GM12878 (cell line): Measurements from ENCODE around the gene PLPP6. TPM values are rescaled to one million over a fixed set of nuclear protein-coding genes. Genes with fewer than 3 reads are reported as not detected.

Experiments used
- ATAC-seq: fragments of 200-7000 bp; cut with Tn5 transposase; 3 replicates; pipeline ENCODE4 v1.9.1; 2020; ENCODE audit warnings: mild to moderate bottlenecking, moderate library complexity
- BruUV-seq: library from RNA; stranded (reverse); fragments of 400-500 nt; replicated peaks from 2 replicates; lab custom pipeline; 2021; lab: Mats Ljungman, UMichigan
- CTCF ChIA-PET: fragments of 300-600 bp; sonication (Branson Sonifier 250); formaldehyde crosslinking; extraction: SDS; loops from one replicate; lab custom pipeline; 2021; ENCODE audit warnings: inconsistent platforms; lab: Yijun Ruan, JAX
- POLR2A ChIA-PET: fragments of 350-600 bp; formaldehyde crosslinking; extraction: SDS; loops from one replicate; lab custom pipeline; 2021; ENCODE audit warnings: inconsistent platforms; lab: Charles Lee
- RAD21 ChIA-PET: fragments of 300-600 bp; sonication (Branson Sonifier 250); formaldehyde crosslinking; loops from one replicate; lab custom pipeline; 2023; ENCODE audit warnings: antibody characterized with exemption; ENCODE audit not compliant: unreplicated experiment; lab: Charles Lee
- SMC1A ChIA-PET: fragments of 300-600 bp; sonication (Branson Sonifier 250); formaldehyde crosslinking; loops from one replicate; lab custom pipeline; 2023; ENCODE audit not compliant: unreplicated experiment, uncharacterized antibody; lab: Charles Lee
- DNase-seq: peaks from one replicate; pipeline ENCODE4 v3.0.0-alpha.2; 2011; ENCODE audit warnings: low read depth, low spot score
- FAIRE-seq: peaks from 3 replicates; lab custom pipeline; 2011; peaks lifted over from hg19 to GRCh38; lab: Jason Lieb, UNC
- H2AFZ ChIP-seq: 2 replicates; pipeline ENCODE4 v1.6.0; 2011; ENCODE audit warnings: low read depth, low read length, control low read depth; ENCODE audit not compliant: control insufficient read depth
- H3K27ac ChIP-seq: 2 replicates; pipeline ENCODE4 v1.5.1; 2011; ENCODE audit warnings: control low read depth; ENCODE audit not compliant: control insufficient read depth, insufficient read depth
- H3K27me3 ChIP-seq, 2 experiments: replicated peaks in 1 of 2; 2 replicates each; pipeline versions ENCODE4 v1.6.0 to v1.6.1; 2011; ENCODE audit warnings: low read length in 1 of 2; ENCODE audit not compliant: control insufficient read depth in 2 of 2, insufficient read depth in 2 of 2
- H3K36me3 ChIP-seq, 2 experiments: 2 replicates each; pipeline ENCODE4 v1.5.1; 2011; ENCODE audit warnings: low read length in 1 of 2; ENCODE audit not compliant: control insufficient read depth in 2 of 2, insufficient read depth in 2 of 2
- H3K4me1 ChIP-seq: 2 replicates; pipeline ENCODE4 v1.6.1; 2011; ENCODE audit warnings: mild to moderate bottlenecking, low read length, moderate library complexity, mixed read lengths; ENCODE audit not compliant: control insufficient read depth, insufficient read depth
- H3K4me2 ChIP-seq: 2 replicates; pipeline ENCODE4 v1.6.0; 2011; ENCODE audit warnings: control low read depth; ENCODE audit not compliant: control insufficient read depth, insufficient read depth
- H3K4me3 ChIP-seq: fragments of 200-600 bp; sonication (generic); 2 replicates; pipeline ENCODE4 v1.5.1; 2016
- H3K79me2 ChIP-seq: 2 replicates; pipeline ENCODE4 v1.6.0; 2011; ENCODE audit warnings: low read length; ENCODE audit not compliant: control insufficient read depth, insufficient read depth
- H3K9ac ChIP-seq: 2 replicates; pipeline ENCODE4 v1.8.0; 2011; ENCODE audit warnings: low read length, control low read depth, mixed read lengths; ENCODE audit not compliant: control insufficient read depth, insufficient read depth
- H3K9me3 ChIP-seq: replicated peaks from 3 replicates; pipeline ENCODE4 v1.5.1; 2011; ENCODE audit warnings: mild to moderate bottlenecking, low read length; ENCODE audit not compliant: control insufficient read depth, insufficient read depth
- H4K20me1 ChIP-seq: 2 replicates; pipeline ENCODE4 v1.6.0; 2011; ENCODE audit not compliant: control insufficient read depth, insufficient read depth
- ETV6 ChIP-seq, 2 experiments: fragments of 450-650 bp in 1 of 2; IDR thresholded peaks in 1 of 2; conservative IDR thresholded peaks in 1 of 2; 2 replicates each; pipeline ENCODE4 v1.6.1; 2014; ENCODE audit warnings: antibody characterized with exemption in 1 of 2, borderline replicate concordance in 1 of 2, low read depth in 1 of 2, mild to moderate bottlenecking in 1 of 2, moderate library complexity in 1 of 2
- KLF5 ChIP-seq: fragments of 450-650 bp; IDR thresholded peaks from 2 replicates; pipeline ENCODE4 v1.6.1; 2014; ENCODE audit warnings: mild to moderate bottlenecking; ENCODE audit not compliant: partially characterized antibody
- MEF2A ChIP-seq: IDR thresholded peaks from 2 replicates; pipeline ENCODE4 v1.6.1; 2011; ENCODE audit warnings: low read depth, mild to moderate bottlenecking, low read length, moderate library complexity; ENCODE audit not compliant: insufficient read depth
- NFIC ChIP-seq: IDR thresholded peaks from 2 replicates; pipeline ENCODE4 v1.6.1; 2012; ENCODE audit warnings: low read depth, mild to moderate bottlenecking, inconsistent platforms, low read length, moderate library complexity
- NFYA ChIP-seq: IDR thresholded peaks from 2 replicates; pipeline ENCODE4 v1.6.1; 2011; ENCODE audit warnings: low read depth, mild to moderate bottlenecking, low read length, improper control_type of control experiment, borderline replicate concordance
- NR2F1 ChIP-seq: fragments of 450-650 bp; conservative IDR thresholded peaks from 2 replicates; pipeline ENCODE4 v1.6.1; 2017; ENCODE audit warnings: mild to moderate bottlenecking
- POLR2A ChIP-seq: IDR thresholded peaks from 2 replicates; pipeline ENCODE4 v1.6.1; 2011; ENCODE audit warnings: low read depth, mild to moderate bottlenecking, low read length
- RBBP5 ChIP-seq: fragments of 200-600 bp; sonication (generic); conservative IDR thresholded peaks from 2 replicates; pipeline ENCODE4 v1.6.1; 2016
- SMAD5 ChIP-seq: IDR thresholded peaks from 2 replicates; pipeline ENCODE4 v1.6.1; 2016; ENCODE audit warnings: antibody characterized with exemption, low read depth
- TARDBP ChIP-seq: IDR thresholded peaks from 2 replicates; pipeline ENCODE4 v1.6.1; 2016; ENCODE audit warnings: borderline replicate concordance
- TCF12 ChIP-seq: IDR thresholded peaks from 2 replicates; pipeline ENCODE4 v1.6.1; 2011; ENCODE audit warnings: low read depth, mild to moderate bottlenecking, low read length
- WGBS: methylation state at CpG from one replicate; pipeline ENCODE4 v1.1.6; 2016; ENCODE audit warnings: low lambda C conversion rate; ENCODE audit not compliant: insufficient replicate concordance, insufficient coverage; ENCODE audit errors: missing lambda C conversion rate; 5-methylcytosine and 5-hydroxymethylcytosine counted together
- in situ Hi-C: fragments of 300-500 bp; cut with MboI; formaldehyde crosslinking; loops from 9 replicates; pipeline ENCODE4 v1.14.3; 2018; ENCODE audit warnings: mixed read lengths
- intact Hi-C: fragments of 100-400 bp; cut with micrococcal nuclease; formaldehyde crosslinking; loops from one replicate; pipeline ENCODE4 v1.14.2; 2022; ENCODE audit not compliant: unreplicated experiment
- polyA plus RNA-seq, 11 experiments: library from polyadenylated mRNA; depleted of rRNA in 4 of 11; unstranded in 6 of 11; stranded (reverse) in 5 of 11; fragments of >200 nt; fragmentation: Nextera tagmentation in 4 of 11; fragmentation: Illumina TruSeq in 1 of 11; extraction: Ambion mirVana in 4 of 11; extraction: Trizol in 1 of 11; gene quantifications; 1 replicate in 1 of 11; 2 replicates in 10 of 11; pipeline versions ENCODE4 v1.2.1 to v1.2.3, GENCODE V29; 2011 to 2016; ENCODE audit warnings: inconsistent platforms in 2 of 11, missing spikeins in 2 of 11, low read depth in 1 of 11
- total RNA-seq, 4 experiments: library from RNA; depleted of rRNA in 3 of 4; stranded (reverse); fragments of >200 nt in 3 of 4; fragmentation: Illumina TruSeq in 1 of 4; extraction: Trizol in 1 of 4; gene quantifications; 2 replicates each; pipeline versions ENCODE4 v1.2.1 to v1.2.3, GENCODE V29; 2013 to 2021
- TF ChIP-seq, protein P1 (sequence below): IDR thresholded peaks from 2 replicates; pipeline ENCODE4 v1.6.1; 2012; ENCODE audit warnings: low read depth, low read length, improper control_type of control experiment
- TF ChIP-seq, protein P2 (sequence below): fragments of 450-650 bp; formaldehyde crosslinking; IDR thresholded peaks from 2 replicates; pipeline ENCODE4 v1.4.0; 2022; ENCODE audit warnings: mild to moderate bottlenecking, moderate library complexity
- TF ChIP-seq, protein P3 (sequence below): IDR thresholded peaks from 2 replicates; pipeline ENCODE4 v1.6.1; 2012; ENCODE audit warnings: improper control_type of control experiment, low read depth, low read length; ENCODE audit not compliant: insufficient replicate concordance
- TF ChIP-seq, protein P4 (sequence below): IDR thresholded peaks from 2 replicates; pipeline ENCODE4 v1.6.1; 2011; ENCODE audit warnings: low read depth, mild to moderate bottlenecking, low read length, moderate library complexity, borderline replicate concordance; ENCODE audit errors: extremely low read depth

Gene PLPP6
- total and polyA plus RNA-seq, 10 of the 15 experiments (the other 5 are each of a cell fraction or from before 2014, with no cell fraction given) = 1.6 to 11.3 (median 6.9) TPM

DNA sequence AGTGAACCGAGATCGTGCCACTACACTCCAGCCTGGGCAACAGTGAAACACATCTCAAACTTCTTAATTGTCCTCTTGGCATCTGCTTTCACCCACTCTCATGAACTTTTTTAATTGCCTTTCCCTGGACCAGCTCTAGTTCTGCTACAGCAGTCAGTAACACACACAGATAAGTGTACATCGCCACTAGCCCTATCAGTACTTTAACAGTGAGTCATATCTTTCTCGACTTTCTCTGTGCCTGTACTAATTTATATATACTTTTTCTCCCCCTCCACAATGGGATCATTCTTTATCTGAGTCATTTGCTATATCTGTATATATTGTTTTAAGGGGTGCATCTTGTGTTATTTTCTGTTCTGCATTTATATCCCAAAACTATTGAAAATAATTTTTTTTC lies 24.0 kb downstream of the PLPP6 start:
- in situ Hi-C loops = no loop called here
- peaks cover 12% of the 10 kb centered on the region for H3K79me2 ChIP-seq
- no peak for FAIRE-seq
- no peak overlapping the region for H3K9ac ChIP-seq
- ChIA-PET POLR2A (no interaction called here), SMC1A (interaction anchor here (1.1 kb wide), 1 partner anchor 9 kb away, joined by 3 read pairs; no protein-coding TSS in a partner anchor), RAD21 (no interaction called here), CTCF (interaction anchor here (1.4 kb wide), 1 partner anchor 9 kb away, joined by 7 read pairs; no protein-coding TSS in a partner anchor)
- peak; percentile 75 for ATAC-seq
- H3K27ac ChIP-seq = 0 out of 2 replicates have a peak overlapping the region, but pooled peaks have one; percentile 7
- no peaks in the 10 kb centered on the region for H4K20me1 ChIP-seq
- H3K4me2 ChIP-seq = no peak overlapping the region
- 60% methylated on average over 4 of the region's 4 CpGs for WGBS
- H2AFZ ChIP-seq = no peak overlapping the region
- no peaks in the 10 kb centered on the region for H3K9me3 ChIP-seq
- no TSS peak for BruUV-seq
- no peak for DNase-seq
- H3K27me3 ChIP-seq = no peaks in the 10 kb centered on the region
- intact Hi-C loops = loop anchor here (2.0 kb wide), 1 partner anchor 55 kb away; the partner anchor contains the start of gene AK3
- H3K4me1 ChIP-seq = peaks cover 12% of the 10 kb centered on the region
- H3K36me3 ChIP-seq = peaks cover 0 to 4% of the 10 kb centered on the region in 2 experiments; a peak in 2 of 4 replicates
- H3K4me3 ChIP-seq = no peak overlapping the region
- TF ChIP-seq KLF5 (no peak), RBBP5 (no peak), NFIC (peak; percentile 60), TARDBP (no peak), NFYA (no peak), MEF2A (peak; percentile 74), ETV6 (conservative IDR thresholded peaks at IDR 0.05 in 1 of 2, IDR thresholded peaks at IDR 0.05 in 1 of 2; ENCODE audit: borderline replicate concordance in 1 of 2, low read depth in 1 of 2) (no peak), TCF12 (no peak), SMAD5 (no peak), POLR2A (no peak), NR2F1 (no peak)
- TF ChIP-seq, protein P1, sequence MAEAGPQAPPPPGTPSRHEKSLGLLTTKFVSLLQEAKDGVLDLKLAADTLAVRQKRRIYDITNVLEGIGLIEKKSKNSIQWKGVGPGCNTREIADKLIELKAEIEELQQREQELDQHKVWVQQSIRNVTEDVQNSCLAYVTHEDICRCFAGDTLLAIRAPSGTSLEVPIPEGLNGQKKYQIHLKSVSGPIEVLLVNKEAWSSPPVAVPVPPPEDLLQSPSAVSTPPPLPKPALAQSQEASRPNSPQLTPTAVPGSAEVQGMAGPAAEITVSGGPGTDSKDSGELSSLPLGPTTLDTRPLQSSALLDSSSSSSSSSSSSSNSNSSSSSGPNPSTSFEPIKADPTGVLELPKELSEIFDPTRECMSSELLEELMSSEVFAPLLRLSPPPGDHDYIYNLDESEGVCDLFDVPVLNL = no peak
- TF ChIP-seq, protein P2, sequence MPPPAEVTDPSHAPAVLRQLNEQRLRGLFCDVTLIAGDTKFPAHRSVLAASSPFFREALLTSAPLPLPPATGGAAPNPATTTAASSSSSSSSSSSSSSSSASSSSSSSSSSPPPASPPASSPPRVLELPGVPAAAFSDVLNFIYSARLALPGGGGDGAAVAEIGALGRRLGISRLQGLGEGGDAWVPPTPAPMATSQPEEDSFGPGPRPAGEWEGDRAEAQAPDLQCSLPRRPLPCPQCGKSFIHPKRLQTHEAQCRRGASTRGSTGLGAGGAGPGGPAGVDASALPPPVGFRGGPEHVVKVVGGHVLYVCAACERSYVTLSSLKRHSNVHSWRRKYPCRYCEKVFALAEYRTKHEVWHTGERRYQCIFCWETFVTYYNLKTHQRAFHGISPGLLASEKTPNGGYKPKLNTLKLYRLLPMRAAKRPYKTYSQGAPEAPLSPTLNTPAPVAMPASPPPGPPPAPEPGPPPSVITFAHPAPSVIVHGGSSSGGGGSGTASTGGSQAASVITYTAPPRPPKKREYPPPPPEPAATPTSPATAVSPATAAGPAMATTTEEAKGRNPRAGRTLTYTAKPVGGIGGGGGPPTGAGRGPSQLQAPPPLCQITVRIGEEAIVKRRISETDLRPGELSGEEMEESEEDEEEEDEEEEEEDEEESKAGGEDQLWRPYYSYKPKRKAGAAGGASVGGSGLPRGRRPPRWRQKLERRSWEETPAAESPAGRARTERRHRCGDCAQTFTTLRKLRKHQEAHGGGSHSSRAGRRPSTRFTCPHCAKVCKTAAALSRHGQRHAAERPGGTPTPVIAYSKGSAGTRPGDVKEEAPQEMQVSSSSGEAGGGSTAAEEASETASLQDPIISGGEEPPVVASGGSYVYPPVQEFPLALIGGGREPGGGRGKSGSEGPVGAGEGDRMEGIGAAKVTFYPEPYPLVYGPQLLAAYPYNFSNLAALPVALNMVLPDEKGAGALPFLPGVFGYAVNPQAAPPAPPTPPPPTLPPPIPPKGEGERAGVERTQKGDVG (CRISPR knock-in tag) = no peak
- TF ChIP-seq, protein P3, sequence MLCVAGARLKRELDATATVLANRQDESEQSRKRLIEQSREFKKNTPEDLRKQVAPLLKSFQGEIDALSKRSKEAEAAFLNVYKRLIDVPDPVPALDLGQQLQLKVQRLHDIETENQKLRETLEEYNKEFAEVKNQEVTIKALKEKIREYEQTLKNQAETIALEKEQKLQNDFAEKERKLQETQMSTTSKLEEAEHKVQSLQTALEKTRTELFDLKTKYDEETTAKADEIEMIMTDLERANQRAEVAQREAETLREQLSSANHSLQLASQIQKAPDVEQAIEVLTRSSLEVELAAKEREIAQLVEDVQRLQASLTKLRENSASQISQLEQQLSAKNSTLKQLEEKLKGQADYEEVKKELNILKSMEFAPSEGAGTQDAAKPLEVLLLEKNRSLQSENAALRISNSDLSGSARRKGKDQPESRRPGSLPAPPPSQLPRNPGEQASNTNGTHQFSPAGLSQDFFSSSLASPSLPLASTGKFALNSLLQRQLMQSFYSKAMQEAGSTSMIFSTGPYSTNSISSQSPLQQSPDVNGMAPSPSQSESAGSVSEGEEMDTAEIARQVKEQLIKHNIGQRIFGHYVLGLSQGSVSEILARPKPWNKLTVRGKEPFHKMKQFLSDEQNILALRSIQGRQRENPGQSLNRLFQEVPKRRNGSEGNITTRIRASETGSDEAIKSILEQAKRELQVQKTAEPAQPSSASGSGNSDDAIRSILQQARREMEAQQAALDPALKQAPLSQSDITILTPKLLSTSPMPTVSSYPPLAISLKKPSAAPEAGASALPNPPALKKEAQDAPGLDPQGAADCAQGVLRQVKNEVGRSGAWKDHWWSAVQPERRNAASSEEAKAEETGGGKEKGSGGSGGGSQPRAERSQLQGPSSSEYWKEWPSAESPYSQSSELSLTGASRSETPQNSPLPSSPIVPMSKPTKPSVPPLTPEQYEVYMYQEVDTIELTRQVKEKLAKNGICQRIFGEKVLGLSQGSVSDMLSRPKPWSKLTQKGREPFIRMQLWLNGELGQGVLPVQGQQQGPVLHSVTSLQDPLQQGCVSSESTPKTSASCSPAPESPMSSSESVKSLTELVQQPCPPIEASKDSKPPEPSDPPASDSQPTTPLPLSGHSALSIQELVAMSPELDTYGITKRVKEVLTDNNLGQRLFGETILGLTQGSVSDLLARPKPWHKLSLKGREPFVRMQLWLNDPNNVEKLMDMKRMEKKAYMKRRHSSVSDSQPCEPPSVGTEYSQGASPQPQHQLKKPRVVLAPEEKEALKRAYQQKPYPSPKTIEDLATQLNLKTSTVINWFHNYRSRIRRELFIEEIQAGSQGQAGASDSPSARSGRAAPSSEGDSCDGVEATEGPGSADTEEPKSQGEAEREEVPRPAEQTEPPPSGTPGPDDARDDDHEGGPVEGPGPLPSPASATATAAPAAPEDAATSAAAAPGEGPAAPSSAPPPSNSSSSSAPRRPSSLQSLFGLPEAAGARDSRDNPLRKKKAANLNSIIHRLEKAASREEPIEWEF = no peak
- TF ChIP-seq, protein P4, sequence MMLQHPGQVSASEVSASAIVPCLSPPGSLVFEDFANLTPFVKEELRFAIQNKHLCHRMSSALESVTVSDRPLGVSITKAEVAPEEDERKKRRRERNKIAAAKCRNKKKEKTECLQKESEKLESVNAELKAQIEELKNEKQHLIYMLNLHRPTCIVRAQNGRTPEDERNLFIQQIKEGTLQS = no peak
